ENCODE measurements around the gene RASD1.

DNA sequence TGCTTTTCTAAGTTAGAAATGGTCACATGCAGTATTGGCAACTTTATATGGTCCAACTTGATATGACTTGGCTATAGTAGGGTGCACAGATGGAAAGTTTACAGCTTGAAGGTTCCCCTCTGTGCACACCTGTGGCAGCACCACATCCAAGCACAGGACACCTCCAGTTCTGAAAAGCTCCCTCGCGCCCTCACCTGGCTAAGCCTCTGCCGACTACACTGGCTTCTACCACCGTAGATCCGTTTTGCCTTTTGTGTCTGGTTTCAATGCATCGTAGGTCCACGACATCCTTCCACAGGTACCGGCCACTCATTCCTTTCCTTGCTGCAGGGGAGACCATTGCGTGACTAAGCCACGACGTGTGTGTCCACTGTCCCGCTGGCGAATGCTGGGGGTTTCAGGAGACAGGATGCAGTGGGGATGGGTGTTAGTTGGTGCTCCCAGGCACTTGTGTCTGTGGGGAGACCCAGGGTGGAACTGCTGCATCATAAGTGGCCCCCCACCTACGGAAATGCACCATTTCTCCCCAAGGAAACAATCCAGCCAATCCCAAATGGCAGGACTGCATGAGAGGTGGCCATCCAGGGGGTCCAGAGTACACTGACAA, 4.9 kb upstream of the RASD1 start:
- TF ChIP-seq POLR2AphosphoS5 (IDR thresholded peaks at IDR 0.05; ENCODE audit: low read depth, low read length) (no peak), TAF1 (IDR thresholded peaks at IDR 0.05; ENCODE audit: borderline replicate concordance, insufficient read depth, low read length) (no peak)
